ENCODE measurements around the gene PRKAG1. TPM values are rescaled to one million over a fixed set of nuclear protein-coding genes. Genes with fewer than 3 reads are reported as not detected.

PRKAG1 gene
- total RNA-seq, 4 donors from 2014 or later: 52.0 to 70.6 (median 64.3) TPM

- H3K27me3 ChIP-seq: peaks cover 0 to 94% (median 15%) of the 10 kb centered on the region in 4 donors
- intact Hi-C loops (cut with DNase I): no loop called here
- TF ChIP-seq EP300 (IDR thresholded peaks at IDR 0.05) (no peak), POLR2AphosphoS5 (IDR thresholded peaks at IDR 0.05) (no peak), CTCF (IDR thresholded peaks at IDR 0.05) (no peak), POLR2A (IDR thresholded peaks at IDR 0.05; ENCODE audit: low read depth) (no peak)
- H3K9me3 ChIP-seq: no peaks in the 10 kb centered on the region
- H3K4me1 ChIP-seq: peaks cover 0 to 8% (median 3%) of the 10 kb centered on the region in 4 donors
- WGBS: 80% methylated on average over 10 of the region's 23 CpGs
- H3K4me3 ChIP-seq: no peak overlapping the region
- DNase-seq (ENCODE audit: extremely low spot score): no peak
- H3K36me3 ChIP-seq: no peaks in the 10 kb centered on the region
- no peak overlapping the region for H3K27ac ChIP-seq (replicated peaks in 1 of 4)
Observed at GRCh38 chr12:48986720-48987291, 31.8 kb downstream of the PRKAG1 start.

GRCh38 chr12:48985901-48986300 is 32.7 kb downstream of the PRKAG1 start:
- TF ChIP-seq CTCF (IDR thresholded peaks at IDR 0.05) (no peak), POLR2A (IDR thresholded peaks at IDR 0.05; ENCODE audit: low read depth) (no peak)
- no peak for DNase-seq (ENCODE audit: extremely low spot score)
- H3K36me3 ChIP-seq: no peaks in the 10 kb centered on the region
- no peak overlapping the region for H3K4me3 ChIP-seq
- H3K27me3 ChIP-seq: peaks cover 8 to 94% (median 24%) of the 10 kb centered on the region in 4 donors
- intact Hi-C loops (cut with DNase I): no loop called here
- WGBS: 86% methylated on average over 2 of the region's 2 CpGs
- H3K9me3 ChIP-seq: no peaks in the 10 kb centered on the region
- no peak overlapping the region for H3K27ac ChIP-seq (replicated peaks in 1 of 4)
- H3K4me1 ChIP-seq: peaks cover 7 to 17% (median 11%) of the 10 kb centered on the region in 4 donors

GRCh38 chr12:48985475-48985897 is 33.1 kb downstream of the PRKAG1 start:
- Histone ChIP-seq H3K27ac (replicated peaks in 1 of 4) (no peak overlapping the region), H3K36me3 (no peaks in the 10 kb centered on the region), H3K4me1 (peaks cover 11 to 21% (median 15%) of the 10 kb centered on the region in 4 donors), H3K4me3 (no peak overlapping the region), H3K27me3 (peaks cover 8 to 94% (median 29%) of the 10 kb centered on the region in 4 donors), H3K9me3 (no peaks in the 10 kb centered on the region)
- intact Hi-C loops (cut with DNase I): no loop called here
- WGBS: 29% methylated on average over 10 of the region's 10 CpGs
- no peak for DNase-seq (ENCODE audit: extremely low spot score)
- TF ChIP-seq EP300 (IDR thresholded peaks at IDR 0.05) (no peak), CTCF (IDR thresholded peaks at IDR 0.05) (no peak), POLR2AphosphoS5 (IDR thresholded peaks at IDR 0.05) (no peak), POLR2A (IDR thresholded peaks at IDR 0.05; ENCODE audit: low read depth) (no peak)

GRCh38 chr12:48982397-48983080 is 36.0 kb downstream of the PRKAG1 start:
- H3K27me3 ChIP-seq: peaks cover 18 to 94% (median 53%) of the 10 kb centered on the region in 4 donors
- WGBS: 60% methylated on average over 6 of the region's 6 CpGs
- no peak for DNase-seq (ENCODE audit: extremely low spot score)
- no peaks in the 10 kb centered on the region for H3K9me3 ChIP-seq
- intact Hi-C loops (cut with DNase I): no loop called here
- no peak overlapping the region for H3K4me3 ChIP-seq
- TF ChIP-seq EP300 (IDR thresholded peaks at IDR 0.05) (no peak), POLR2A (IDR thresholded peaks at IDR 0.05; ENCODE audit: low read depth) (no peak), POLR2AphosphoS5 (IDR thresholded peaks at IDR 0.05) (no peak), CTCF (IDR thresholded peaks at IDR 0.05) (no peak)
- H3K4me1 ChIP-seq: peaks cover 40 to 44% (median 42%) of the 10 kb centered on the region in 4 donors
- H3K27ac ChIP-seq (replicated peaks in 1 of 4): no peak overlapping the region
- no peaks in the 10 kb centered on the region for H3K36me3 ChIP-seq
